HG03025 (cell line): ENCODE measurements around the gene ZFYVE21.

Experiments
- ATAC-seq: cut with Tn5 transposase; IDR thresholded peaks from one replicate; pipeline ENCODE4 v1.9.1; 2021; ENCODE audit warnings: mild to moderate bottlenecking, moderate library complexity; ENCODE audit not compliant: unreplicated experiment, low FRiP score

Gene ZFYVE21

DNA sequence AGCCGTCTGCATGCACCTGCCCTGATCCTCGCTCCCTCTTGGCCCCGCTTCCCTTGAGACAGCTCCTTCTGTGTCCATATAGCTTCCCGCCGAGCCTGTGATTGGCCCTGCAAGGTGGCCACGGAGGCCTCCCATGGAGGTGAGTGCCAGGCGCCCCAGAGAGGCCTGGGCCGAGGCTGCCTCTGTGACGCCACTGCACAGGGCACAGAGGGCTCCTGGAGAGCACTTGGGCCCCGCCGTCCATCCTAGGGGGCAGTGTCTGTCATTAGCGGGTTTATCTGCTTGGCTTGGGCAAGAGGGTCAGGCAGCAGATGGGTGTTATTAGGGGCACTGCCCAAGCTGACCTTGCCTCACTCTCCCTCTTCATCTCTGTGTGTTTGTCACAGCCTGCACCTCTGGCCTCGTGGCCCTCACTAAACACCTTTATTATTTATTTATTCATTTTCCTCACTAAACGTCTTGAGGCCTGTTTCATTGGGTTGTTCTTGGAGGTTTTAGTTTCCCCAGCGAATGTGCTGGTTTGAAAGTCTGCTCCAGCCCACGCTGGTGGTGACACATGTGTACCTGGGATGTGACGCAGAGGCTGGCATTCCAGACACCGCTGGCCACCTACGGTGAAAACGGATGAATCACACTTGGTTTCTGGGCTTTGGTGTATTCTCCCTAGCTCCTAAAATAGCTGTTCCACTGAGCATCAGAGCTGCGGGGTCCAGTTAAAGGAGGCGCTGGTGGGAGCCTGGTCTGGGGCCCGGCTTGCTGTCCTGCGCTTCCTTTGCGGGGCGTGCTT, 5.9 kb downstream of the ZFYVE21 start:
- ATAC-seq, result no peak

DNA sequence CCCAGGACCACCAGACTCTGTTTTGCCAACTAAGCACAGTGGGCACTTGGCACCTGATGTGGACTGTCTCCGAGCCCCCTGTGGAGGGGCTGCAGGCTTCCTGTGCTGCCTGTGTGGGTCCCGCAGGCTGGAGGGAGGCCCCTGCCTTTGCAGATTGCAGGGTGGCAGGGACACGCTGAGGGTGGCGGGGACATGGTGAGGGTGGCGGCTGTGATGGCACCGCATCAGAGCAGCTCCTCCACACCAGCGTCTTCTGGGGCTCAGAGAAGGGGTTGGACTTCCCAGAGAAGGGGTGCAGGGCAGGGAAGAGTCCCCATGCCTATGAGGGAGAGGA, 8.1 kb downstream of the ZFYVE21 start:
- ATAC-seq, result no peak

DNA sequence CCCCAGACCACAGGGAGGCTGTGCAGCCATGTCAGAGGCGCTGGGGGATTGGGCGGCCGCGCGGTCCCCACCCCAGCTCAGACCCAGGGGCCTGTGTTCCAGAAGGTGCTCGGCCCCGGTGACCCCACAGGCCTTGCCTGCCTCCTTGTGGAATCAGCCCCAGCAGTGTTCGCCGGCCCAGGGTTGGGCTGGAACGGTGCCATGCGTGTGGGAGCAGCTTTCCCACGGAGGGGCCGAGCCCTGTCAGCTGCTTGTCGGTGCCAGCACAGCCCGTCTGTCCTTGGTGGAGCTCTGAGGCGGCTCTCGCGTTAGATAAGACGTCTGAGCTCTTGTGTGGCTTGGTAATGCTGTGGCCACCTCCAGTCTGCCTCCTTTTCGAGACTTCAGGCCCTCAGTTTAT, 8.5 kb downstream of the ZFYVE21 start:
- ATAC-seq, result no peak

DNA sequence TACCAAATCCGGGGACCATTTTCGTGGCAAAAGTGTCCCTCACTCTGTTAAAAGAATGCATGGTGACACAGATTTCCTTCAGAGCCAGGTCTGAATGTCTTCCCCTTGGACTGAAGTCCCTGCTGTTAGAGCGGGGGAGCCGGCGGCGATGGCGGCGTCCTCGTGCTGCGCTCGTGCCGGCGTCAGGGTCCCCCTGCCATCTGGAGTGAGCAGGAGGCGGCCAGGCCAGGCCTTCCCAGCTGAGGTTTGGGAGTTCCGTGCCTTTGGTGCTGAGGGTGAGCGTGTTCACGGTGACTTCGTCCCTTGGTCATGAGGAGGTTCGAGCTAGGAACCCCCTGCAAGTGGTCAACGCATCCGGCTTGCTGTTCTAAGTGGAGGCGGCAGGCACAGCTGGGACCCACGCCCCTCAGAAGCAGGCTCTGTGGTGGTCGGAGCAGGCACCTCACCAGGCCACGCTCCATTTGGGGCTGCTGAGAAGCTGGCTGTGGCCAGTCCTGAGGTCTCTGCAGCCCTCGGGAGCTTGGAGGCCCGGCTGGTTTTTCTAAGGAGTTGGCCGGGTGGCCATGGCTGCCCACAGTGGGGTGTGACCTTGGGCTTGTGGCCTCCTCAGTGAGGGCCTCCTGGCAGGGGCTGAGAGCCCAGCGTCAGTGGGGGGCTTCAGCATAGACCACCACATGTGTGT, 9.5 kb downstream of the ZFYVE21 start:
- no peak for ATAC-seq

DNA sequence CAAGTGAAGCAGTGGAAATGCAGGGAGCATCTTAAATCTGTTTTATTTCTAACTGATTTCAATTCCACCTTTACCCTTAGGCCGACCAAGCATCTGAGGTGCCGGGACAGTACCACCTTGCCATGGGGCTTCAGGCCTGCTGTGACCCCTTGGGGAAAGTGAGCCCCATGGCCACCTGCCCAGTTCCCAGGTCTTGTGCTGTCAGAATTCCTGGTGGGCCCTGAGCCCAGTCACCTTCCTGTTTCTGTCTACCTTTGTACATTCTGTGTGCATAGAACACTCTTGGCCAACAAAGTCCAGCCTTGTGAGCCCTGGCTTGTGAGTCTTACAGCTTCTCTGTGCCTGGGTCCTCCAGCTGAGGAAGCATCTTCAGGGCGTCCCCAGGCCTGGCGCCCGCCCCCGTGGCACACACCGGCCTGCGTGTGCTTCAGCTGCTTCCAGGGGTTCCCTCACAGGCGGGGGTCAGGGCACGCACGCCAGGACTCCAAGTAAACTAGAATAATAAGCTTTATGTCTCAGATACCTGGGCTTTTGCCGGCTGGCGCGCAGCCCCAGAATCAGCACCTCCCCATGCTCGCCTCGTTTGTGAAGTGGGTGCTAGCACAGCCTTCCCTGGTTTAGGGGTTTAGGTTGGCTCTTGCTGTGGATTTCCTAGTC, 10.3 kb downstream of the ZFYVE21 start:
- ATAC-seq, result no peak

DNA sequence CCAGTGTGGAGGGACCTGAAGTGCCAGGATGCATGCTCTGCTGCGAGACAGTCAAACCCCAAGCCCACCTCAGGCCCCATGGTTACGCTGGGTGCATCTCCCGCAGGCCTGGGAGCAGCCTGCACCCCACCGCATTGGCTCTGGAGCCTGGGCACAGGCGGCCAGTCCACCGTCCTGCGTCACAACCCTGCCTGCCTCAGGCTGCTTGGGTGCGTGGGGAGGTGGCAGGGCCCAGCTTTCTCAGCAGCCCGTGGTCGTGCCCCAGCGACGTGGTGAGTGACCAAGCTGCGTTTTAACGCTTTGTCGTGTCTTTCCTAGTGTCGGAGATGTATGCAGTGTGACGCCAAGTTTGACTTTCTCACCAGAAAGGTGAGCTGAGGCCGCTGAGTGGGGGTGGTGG, 10.9 kb downstream of the ZFYVE21 start:
- no peak for ATAC-seq

DNA sequence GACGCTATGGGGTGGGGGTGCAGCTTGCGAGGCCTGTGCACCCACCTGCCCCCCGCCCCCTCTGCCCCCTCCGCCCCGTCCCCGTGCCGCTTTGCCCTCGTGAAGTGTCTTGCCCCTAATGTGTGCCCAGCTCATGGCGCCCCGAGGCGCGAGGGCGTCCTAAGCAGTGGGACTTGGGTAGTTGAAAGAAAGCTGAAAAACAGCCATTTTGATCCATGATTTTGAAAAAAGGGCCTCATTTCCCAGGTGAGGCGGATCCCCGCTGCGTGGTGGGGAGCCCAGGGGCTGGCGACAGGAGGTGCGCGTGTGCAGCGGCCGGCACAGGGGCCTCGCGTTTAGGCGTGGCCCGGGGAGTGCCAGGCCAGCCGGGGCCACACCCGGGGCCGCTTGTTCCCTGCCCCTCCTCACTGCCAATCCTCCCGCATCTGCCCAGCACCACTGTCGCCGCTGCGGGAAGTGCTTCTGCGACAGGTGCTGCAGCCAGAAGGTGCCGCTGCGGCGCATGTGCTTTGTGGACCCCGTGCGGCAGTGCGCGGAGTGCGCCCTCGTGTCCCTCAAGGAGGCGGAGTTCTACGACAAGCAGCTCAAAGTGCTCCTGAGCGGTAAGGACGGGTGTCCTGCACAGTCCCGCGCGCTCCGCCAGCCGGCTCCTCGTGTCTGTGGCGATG, 11.8 kb downstream of the ZFYVE21 start:
- no peak for ATAC-seq

DNA sequence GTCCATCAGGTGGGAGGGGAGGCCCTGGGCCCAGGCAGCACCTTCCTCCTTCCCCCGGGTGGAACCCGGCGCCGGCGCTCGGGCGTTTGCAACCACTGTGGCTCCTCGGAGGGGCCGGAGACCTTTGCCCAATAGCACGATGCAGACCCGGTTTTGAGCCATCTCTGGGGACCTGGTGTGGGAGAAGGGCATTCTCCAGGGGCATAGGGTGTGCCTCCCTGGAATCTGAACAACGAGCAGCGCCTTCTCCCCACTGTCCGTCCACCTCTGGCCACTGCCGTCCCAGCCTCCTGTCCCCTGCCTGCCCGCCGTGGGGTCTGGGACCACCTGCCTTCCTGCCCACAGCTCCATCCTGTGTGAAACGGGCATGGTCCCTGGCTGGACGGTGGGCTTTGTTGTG, 12.5 kb downstream of the ZFYVE21 start:
- ATAC-seq, result no peak

DNA sequence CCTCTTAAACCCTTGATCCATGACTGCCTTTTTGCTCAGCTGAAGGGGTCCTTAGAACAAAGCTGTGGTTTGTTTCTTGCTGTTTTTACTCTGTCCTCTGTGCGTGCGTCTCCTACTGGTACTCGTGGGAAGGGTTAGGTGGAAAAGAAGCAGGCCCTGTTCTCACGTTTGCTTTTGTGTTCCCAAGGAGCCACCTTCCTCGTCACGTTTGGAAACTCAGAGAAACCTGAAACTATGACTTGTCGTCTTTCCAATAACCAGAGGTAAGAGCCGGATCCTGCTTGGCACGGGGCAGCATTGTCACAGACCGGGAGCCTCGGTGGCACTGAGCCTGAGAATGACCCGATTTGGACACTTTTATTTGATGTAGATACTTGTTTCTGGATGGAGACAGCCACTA, 13.1 kb downstream of the ZFYVE21 start:
- no peak for ATAC-seq

DNA sequence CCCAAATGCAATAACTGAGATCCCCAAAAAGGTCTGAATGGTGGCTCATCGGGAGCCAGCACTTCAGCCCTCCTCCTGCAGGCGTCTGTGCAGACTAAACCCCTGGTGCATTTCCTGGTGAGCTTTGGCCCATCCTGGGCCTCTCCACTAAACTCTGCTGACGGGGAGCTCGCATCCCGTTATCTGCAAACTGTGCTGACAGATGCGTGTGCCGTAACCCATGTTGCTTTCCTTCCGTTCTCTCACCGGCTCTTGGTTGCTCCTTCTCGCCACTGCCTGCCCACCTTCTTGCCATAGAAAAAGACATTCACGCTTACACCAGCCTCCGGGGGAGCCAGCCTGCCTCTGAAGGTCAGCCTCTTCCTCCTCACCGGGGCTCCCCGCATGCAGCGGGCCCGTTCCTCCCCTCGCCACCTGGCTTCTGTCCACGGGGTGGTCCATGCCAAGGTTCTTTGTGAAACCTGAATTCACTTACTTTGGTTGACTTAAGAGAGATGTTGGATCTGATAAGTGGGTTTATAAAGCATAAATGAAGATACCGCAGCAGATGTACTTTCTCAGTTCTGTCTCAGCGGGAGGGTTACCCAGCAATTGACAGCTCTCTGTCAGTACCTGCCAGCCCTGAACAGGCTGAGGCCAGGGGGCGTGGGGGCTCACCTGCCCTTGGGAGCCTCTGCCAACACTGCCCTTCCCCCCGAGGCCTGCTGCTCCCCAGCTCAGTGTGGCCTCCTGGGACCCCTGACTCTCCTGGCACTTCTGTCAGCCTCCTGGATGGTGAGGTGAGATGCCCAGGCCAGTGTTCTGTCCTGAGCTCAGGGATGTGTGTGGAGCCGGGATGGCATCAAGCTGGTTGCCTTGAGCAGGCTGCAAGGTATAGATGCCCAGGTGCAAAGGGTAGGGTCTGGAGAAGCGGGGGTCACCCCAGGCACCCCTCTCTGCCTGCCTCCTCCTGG, 14.2 kb downstream of the ZFYVE21 start:
- no peak for ATAC-seq

DNA sequence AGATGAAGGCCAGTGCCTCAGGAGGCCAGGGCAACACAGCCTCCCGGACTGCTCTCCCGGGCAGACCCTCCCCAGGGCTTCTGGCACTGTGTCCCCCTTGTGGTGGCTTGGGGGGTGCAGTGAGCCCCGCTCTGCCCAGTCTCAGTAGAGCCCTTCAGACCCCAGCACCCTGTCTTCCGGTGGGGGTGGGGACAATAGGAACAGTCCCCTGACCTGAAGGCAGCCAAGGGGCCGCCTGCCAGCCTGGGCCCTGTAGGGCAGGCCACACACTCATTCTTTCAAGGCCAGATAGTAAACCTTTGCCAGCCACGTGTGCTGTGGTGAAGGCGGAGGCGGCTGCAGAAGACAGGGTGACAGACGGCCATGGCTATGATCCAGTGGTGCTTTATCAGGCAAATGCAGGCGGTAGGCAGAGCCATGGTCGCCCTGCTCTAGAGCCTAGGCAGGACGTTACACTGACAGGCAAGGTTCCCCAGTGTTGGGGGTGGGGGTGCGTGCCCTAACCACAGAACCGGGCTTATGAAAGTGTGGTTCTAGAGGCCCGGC, 15.0 kb downstream of the ZFYVE21 start:
- ATAC-seq, result no peak

DNA sequence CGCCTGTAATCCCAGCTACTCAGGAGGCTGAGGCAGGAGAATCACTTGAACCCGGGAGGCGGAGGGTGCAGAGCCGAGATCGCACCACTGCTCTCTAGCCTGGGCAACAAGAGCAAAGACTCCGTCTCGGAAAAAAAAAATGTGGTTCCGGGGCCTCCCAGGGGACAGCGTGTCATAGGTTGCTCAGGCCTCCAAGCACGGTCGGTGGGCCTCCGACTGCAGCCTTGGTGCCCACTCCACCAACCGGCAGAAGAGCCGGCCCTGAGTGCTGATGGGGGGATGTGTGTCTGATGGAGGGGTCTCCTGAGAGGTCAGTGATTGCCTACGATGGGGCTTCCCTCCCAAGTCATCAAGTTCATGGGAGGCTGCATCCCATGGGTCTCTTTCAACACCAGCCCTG, 15.9 kb downstream of the ZFYVE21 start:
- no peak for ATAC-seq

DNA sequence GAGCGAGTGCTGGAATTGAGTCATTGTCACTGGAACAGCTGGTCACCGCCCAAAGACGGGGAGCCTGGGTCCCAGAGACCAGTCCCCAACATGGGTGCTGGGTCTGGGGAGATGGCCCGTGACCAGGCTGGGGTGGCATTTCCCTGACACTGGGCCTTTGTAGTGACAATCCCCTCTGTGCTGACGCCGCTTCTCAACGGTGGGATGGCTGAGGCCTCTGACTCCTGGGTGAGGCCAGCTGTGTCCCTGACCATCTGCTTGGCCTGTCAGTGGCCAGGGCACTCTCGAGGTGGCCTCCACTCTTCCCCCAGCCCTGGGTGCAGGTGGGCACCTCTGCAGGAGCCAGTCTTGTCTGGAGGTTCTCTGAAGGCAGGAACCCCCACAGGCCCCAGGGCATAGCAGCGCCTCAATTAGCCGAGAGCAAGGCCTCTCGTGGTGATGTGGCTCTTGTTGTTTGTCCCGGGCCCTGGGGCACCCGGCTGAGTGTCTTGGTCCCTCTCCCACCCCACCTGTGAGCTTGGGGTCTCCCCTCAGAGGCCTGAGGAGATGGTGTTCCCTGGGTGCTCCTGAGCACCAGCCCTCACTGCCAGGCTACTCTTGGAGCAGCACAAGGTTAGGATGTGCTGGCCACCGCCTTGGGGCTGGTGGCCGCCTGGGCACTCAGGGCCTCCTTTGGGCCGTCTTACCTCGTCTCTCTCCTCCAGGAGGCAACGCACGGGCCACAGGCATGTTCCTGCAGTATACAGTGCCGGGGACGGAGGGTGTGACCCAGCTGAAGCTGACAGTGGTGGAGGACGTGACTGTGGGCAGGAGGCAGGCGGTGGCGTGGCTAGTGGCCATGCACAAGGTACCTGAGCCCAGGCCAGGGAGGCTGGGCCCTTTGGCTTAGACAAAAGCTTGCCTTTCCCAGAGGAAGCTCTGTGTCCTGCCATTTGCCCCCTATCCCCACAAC, 16.6 kb downstream of the ZFYVE21 start:
- no peak for ATAC-seq

DNA sequence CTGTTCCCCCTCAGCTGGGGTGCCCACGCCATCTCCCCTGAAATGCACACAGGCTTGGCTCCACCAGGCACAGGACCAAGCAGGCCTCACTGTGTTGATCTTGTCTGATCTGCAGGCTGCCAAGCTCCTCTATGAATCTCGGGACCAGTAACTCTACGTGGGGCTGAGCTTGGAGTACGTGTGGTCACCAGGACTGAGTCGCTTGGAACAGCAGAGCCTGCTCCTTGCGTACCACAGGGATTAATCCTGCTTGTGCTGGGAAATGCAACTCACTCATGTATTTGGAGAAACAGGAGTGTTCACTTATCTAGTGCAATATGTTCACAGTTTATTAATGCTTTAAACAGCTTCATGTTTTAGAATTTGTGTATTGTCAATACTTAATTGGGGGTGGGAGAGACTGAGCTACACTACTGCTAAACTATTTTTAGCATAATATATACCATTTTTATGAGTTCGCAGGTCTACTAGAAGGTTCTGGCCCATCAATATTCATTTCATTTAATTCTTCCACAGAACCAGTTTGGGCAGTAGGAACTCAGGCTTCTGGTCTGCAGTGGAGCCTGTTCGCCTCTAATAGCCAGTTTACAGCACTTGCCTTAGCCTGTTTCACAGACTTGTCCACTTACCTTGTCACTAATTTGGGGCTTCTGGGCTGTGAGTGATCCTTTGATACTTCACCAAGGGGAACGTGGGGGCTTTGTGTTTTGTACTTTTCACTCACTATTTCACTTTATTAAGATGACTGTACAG, 17.4 kb downstream of the ZFYVE21 start:
- ATAC-seq, result no peak

DNA sequence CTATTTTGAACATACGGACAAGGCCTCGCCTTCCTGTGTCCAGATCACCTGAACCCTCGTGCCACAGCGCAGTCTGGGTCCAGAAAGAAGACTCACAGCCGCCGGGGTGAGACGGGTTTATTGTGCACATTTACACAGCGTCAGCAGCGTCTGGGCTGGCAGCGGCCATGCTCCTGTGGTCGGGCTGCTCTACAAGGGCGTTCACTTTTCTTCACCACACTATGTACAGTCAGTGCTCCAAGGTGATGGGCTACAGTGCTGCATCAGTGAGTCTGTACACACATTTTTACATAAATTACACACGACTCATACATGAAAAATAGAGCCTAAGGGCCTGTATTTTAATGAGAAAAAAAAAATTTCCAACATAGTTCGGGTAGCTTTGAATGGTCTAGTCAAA, 18.0 kb downstream of the ZFYVE21 start:
- ATAC-seq, result no peak

DNA sequence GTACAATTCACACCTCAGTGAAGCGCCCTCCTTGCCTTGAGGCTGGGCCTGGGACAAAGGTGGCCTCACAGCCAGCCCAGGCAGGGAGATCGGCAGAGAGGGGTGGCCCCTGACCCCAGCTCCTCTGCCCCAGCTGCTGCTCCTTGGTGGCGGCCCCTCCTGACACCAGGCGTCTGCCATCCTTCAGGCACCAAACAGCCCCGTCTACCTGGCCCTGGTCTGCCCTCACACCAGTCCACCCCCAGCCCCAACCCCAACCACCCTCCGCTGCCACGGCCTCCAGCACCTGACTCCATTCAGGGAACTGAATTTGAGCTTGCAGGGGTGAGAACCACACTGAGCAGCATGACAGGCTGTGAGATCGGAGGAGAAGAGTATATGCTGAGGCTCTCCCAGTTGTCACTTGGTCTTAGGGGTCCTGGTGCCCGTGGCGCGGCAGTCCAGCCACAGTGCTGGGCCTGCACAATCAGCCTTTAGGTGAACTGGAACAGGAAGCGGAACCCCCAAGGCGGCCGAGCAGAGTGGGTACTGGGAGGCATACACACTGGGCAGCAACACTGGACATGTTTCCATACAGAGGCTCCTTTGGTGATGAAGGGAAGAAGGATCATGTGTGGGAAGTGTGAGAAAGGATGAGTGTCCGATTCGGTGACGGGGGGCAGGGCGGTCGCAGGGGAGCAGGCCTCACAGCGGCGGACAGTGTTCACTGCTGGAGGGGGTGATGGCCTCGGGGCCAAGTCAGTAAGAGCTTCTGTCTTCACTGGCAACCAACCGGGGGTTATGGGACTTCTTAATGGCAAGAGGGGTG, 18.7 kb downstream of the ZFYVE21 start:
- no peak for ATAC-seq

DNA sequence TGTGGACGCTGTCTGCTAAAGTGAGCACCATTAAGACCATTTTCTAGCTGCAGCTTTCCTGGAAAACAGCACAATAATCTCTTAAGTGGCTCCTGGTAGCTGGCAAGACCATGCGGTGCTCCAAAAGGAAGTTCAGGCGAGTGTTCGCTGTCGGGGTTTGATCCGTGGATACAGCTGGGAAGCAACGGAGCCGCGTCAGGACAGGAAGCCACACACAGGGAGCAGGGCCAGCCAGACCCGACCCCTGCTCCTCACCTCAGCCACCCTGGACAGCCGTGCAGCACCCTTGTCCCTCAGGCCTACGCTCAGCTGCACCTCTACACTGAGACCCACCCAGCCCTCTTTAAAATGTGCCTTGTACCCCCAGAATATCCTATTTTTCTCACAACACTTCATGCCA, 19.4 kb downstream of the ZFYVE21 start:
- no peak for ATAC-seq
